Activated CD4-positive, alpha-beta T cell treated with anti-CD3 and anti-CD28 coated beads for 24 hours (primary cell): ENCODE measurements around the gene SOWAHB.
"Not testable (repeated sequence)": the region's sequence is repeated elsewhere in the genome, so short reads cannot be mapped to it uniquely, and the experiment has no call there.

Source experiments
- DNase-seq, 2 donors: peaks; one replicate each; pipeline ENCODE4 v3.0.0-alpha.2; 2020; ENCODE audit warnings: low read depth in 2 of 2

The SOWAHB gene

DNA sequence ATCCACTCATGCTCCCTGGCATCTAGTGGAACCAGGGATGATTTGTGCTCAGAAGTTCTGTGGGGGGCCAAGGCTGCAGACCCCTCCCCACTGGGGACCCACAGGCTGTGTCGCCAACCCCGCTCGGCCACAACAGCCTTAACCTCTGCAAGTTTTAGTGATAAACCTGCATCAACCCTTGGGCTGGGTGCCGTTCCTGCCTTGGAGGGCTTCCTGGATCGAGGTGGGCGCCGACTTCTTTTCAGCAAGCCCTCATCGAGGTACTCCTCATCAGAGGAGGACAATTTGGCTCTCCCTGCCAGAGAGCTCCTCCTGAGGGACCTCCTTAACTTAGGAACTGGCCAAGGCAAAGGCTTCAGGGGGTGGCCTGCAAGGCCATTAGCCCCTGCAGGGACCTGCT, 1.9 kb downstream of the SOWAHB start:
- DNase-seq = no peak

DNA sequence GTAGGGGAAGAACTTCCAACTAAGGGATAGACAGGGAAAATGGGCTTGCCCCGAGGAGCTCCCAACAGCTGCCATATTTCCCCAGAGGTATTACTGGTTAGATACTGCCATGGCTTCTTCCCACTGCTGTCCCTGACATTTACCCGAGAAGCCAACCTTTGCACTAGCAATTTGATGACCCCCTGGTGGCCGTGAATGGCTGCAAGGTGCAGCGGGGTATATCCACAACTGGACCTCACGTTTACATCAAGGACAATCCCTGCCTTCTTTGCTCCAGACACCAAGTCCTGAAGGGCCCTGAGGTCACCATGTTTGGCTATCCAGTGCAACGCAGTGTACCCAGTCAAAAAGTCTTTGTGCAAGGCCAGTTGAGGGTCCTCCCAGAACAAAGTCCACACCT, 2.3 kb downstream of the SOWAHB start:
- no peak for DNase-seq

- no peak for DNase-seq
These were observed 3.2 kb downstream of the SOWAHB start for GRCh38 chr4:76894537-76895255.

DNA sequence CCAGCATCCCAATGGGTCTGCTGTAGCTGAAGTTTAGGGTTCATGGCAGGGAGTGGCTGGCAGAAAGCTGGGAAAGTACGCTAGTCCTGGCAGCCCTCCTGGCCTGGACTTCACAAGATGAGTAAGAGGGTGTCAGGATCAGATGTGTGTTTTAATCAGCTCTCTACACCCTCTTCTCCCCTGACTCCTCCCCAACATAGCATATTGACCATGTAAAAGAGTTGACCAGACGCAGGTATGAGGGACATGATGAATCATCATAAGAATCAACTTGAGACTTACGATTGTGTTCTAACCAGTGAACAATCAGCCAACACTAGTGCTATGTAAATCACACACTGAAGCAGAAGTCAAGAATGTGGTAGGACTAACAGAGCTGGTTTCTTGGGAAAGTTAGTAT, 5.3 kb downstream of the SOWAHB start:
- no peak for DNase-seq

- no peak for DNase-seq
These were observed 5.9 kb downstream of the SOWAHB start for GRCh38 chr4:76892001-76892400.

DNA sequence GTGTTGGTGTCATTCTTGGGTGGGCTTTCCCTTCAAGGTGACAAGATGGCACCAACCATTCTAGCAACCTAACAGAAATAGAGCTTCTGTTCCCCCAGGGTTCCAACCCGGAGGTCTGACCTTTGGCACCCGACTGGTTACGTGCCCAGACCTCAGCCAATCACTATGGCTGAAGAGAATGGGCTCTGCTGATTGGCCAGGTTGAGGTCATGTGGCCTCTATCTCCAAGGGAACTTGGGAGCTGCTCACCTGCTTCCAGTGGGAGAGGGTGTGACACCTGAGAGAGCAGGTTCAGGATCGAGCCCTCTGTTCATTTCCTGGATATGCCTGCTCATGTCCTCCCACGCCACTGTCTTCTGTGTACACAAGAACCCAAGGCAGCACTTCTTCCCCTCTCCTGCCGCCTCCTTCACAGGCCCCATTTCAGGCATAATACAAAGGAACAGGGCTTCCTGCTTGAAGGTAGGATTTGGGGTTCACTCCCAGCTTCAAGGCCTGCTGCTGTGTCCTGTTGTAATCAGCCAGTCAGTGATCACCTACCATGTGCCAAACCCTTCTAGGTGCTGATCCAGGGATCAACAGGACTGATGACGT, 11.0 kb downstream of the SOWAHB start:
- DNase-seq = no peak

DNA sequence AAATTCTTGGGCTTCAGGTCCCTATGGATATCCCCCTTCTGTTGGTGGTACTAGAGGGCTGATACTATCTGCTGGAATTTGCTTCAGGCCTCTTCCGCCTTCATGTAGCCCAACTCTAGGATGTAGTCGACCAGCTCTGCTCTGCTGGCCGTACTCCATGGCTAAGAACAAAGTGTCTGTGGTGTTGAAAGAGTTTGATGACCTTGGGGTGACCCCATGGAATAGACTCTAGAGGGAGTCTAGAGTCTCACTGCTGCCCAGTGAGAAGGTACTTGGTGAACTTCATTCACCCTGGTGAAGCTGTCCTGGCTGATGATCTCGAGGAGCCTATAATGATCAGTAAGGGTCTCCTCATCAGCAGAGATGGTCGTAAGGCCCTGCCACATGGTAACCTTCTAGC, 11.7 kb downstream of the SOWAHB start:
- no peak for DNase-seq

GRCh38 chr4:76883147-76883546, 14.8 kb downstream of the SOWAHB start:
- no peak for DNase-seq

- no peak for DNase-seq
These were observed 15.3 kb downstream of the SOWAHB start for GRCh38 chr4:76882630-76883029.

DNA sequence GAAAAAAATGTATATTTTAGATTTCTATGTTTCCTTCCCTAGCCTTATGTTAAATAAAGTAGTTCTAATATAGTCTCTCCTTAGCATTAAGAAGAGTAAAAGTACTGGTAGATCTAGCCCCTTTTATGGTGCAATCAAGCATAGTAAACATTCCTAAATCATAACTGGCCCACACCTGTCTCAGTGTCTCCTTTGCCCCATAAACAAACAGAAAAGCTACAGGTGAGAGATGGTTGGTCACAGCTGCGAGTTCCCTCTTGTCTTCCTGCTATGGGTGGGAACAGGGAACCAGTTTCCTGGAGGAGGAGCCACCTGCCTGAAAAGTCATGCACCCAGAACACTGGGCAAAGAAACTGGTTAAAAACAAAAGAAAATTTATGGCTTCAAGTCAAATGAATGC, 16.6 kb downstream of the SOWAHB start:
- no peak for DNase-seq

GRCh38 chr4:76879731-76880364, 18.1 kb downstream of the SOWAHB start:
- no peak for DNase-seq

DNA sequence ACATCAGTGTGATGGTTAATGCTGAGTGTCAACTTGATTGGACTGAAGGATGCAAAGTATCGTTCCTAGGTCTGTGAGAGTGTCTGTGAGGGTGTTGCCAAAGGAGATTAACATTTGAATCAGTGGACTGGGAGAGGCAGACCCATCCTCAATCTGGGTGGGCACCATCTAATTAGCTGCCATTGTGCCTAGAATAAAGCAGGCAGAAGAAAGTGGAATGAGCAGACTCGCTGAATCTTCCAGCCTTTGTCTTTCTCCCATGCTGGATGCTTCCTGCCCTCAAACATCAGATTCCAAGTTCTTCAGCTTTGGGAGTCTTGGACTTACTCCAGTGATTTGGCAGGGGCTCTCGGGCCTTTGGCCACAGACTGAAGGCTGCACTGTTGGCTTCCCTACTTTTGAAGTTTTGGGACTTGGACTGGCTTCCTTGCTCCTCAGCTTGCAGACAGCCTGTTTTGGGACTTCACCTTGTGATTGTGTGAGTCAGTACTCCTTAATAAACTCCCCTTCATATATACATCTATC, 19.2 kb downstream of the SOWAHB start:
- DNase-seq = not testable (repeated sequence)

DNA sequence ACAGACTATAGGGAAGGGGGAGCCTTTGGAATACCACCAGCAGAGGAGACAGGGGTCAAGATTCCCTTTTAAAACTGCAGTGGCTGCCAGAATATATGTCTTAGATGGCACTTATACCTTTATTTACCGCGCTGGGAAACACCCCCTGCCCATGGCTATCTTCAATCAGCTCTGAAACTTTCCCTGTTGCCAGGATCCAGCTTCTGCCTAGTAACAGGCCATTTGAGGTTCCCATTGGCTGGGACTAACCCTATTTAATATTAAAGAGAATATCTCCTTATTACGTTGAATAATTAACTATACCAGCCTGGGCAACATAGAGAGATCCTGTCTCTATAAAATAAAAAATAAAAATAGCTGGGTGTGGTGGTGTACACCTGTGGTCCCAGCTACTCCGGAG, 23.8 kb downstream of the SOWAHB start:
- no peak for DNase-seq

DNA sequence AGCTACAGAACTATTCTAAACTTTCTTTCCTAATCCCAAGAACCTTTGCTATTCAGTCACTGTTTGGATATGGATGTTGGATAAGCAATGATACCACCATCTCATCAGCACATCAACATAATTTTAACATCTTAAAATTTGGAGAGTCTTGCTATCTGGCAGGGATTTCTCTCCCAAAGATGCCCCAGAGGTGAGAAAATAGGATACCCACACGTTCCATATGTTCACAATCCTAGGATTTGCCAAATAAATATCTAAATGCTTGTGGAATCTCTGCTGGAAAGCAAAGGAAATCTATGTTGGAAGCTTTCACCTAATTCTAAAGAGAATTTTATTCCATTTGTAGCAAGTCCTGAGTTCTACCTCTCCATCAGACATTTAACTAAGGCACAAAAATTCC, 24.4 kb downstream of the SOWAHB start:
- no peak for DNase-seq

DNA sequence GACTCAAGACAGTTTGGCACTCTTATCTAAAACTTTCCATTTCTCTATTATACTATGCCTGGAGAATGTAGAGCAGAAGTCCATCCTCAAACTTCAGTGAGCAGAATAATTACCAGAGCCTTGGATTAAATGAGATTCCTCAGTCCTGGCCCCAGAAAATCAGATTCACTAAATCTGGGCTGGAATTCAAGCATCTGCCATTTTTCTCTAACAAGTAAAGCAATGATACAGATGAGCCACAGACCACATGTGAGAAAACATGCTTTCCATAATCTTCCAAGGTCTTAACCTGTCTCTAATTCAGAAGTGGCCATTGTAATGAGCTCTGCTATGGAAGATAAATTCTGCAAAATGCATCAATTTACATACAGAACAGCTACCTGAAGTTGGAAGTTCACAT, 25.4 kb downstream of the SOWAHB start:
- DNase-seq = no peak

- not testable (repeated sequence) for DNase-seq
These were observed 29.2 kb downstream of the SOWAHB start for GRCh38 chr4:76868780-76869179.

DNA sequence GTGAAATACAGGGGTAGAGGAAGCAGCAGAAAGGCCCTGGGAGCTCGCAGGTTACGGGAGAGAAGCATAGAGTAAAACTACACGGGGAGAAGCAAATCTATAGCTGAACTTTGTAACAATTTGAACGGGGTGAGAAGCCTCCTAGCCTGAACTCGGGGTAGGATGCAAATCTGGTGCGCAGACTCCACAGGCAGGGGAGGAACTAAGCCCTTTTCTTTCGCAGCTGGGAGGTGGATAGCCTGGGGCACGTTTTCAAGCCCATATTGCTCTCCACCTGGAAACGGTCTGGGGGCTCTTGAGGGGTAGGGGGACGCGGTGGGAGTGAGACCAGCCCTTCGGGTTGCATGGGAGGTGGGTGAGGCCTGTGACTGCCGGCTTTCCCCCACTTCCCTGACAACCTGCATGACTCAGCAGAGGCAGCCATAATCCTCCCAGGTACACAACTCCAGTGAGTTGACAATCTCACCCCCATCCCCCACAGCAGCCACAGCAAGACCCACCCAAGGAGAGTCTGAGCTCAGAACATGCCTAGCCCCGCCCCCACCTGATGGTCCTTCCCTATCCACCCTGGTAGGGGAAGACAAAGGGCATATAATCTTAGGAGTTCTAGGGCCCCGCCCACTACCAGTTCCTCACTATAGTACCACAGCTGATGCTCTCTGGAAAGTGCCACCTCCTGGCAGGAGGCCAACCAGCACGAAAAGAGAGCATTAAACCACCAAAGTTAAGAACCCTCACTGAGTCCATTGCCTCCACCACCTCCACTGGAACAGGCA, 29.9 kb downstream of the SOWAHB start:
- no peak for DNase-seq

GRCh38 chr4:76867377-76867776, 30.6 kb downstream of the SOWAHB start:
- DNase-seq = no peak

DNA sequence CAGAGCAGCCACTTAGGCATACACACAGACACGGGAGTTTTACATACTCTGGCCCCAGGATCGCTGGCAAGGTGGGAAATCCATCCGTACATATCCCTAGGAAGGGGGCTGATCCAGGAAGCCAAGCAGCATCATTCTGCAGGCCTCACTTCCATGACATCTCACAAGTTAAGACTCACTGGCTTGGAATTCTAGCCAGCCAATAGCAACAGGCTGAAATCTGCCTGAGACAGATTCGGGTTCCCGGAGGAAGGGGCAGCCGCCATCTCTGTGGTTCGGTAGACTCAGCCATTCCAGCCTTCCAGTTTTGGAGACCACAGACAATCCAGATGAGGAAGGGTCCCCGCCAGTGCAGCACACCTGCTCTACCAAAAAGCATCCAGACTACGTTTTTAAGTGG, 31.3 kb downstream of the SOWAHB start:
- DNase-seq = no peak

DNA sequence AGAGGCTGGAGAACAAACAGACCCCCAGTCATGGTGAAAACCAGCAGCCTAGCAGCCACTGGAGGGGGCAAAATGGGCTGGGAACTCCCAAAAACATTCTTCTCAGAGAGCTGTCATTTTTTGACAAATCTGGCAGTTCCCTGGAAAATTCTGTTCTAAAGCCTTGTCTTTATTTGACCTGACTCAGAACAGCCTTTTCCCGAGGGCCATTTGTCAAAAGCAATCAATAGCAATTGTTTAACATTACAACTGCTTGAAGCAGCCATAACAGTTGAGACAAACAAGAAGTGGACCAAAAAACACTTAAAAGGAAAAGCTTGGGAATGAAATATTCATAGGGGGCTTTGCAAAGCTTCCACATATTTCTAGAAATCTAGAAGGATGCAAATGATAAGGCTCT, 39.6 kb downstream of the SOWAHB start:
- no peak for DNase-seq

GRCh38 chr4:76857074-76857409, 40.9 kb downstream of the SOWAHB start:
- DNase-seq = no peak

- DNase-seq = no peak
These were observed 41.5 kb downstream of the SOWAHB start for GRCh38 chr4:76856243-76857073.
